ENCODE data around the gene MAP3K6.

GRCh38 chr1:27413004-27413403 is 46.2 kb upstream of the MAP3K6 start:
- TF ChIP-seq CTCF (conservative IDR thresholded peaks at IDR 0.05), result no peak
- TF ChIP-seq EZH2 (IDR thresholded peaks at IDR 0.05; ENCODE audit: low read depth), result no peak

Measured in PC-9 (cell line).